Left ventricle myocardium inferior (tissue), 1 donor: ENCODE measurements around the gene GADL1. TPM values are rescaled to one million over a fixed set of nuclear protein-coding genes. Genes with fewer than 3 reads are reported as not detected.

ENCODE experiments used
- DNase-seq: peaks from one replicate; pipeline ENCODE4 v3.0.0-alpha.2; 2020
- H3K27ac ChIP-seq: fragments of 200-600 bp; replicated peaks from 2 replicates; pipeline ENCODE4 v1.8.0; 2021
- H3K27me3 ChIP-seq: fragments of 200-600 bp; 2 replicates; pipeline ENCODE4 v1.8.0; 2021; ENCODE audit warnings: low read depth
- H3K36me3 ChIP-seq: fragments of 200-600 bp; 2 replicates; pipeline ENCODE4 v1.8.0; 2021
- H3K4me1 ChIP-seq: fragments of 200-600 bp; 2 replicates; pipeline ENCODE4 v1.8.0; 2021
- H3K4me3 ChIP-seq: fragments of 200-600 bp; 2 replicates; pipeline ENCODE4 v1.8.0; 2021; ENCODE audit warnings: mild to moderate bottlenecking, moderate library complexity
- H3K9me3 ChIP-seq: fragments of 200-600 bp; replicated peaks from 2 replicates; pipeline ENCODE4 v1.8.0; 2021
- intact Hi-C: fragments of 100-400 bp; cut with micrococcal nuclease; formaldehyde crosslinking; loops from one replicate; pipeline ENCODE4 v1.11.0; 2022
- total RNA-seq: library from RNA; stranded (reverse); fragmentation: NEBNext Ultra II Directional; extraction: Animal tissue kit (Norgen Biotek cat#: 25700); gene quantifications from one replicate; pipeline ENCODE4 v1.2.1, GENCODE V29; 2021
- TF ChIP-seq, protein P1 (sequence below): fragments of 200-600 bp; IDR thresholded peaks from 2 replicates; pipeline ENCODE4 v1.8.0; 2021; ENCODE audit warnings: antibody characterized with exemption, mild to moderate bottlenecking, borderline replicate concordance
- donor health status: DM: no; HTN: yes; CAD: no; lungs with severe emphysema.

Gene GADL1
- total RNA-seq, 1 donor from 2014 or later: 0.11 TPM

DNA sequence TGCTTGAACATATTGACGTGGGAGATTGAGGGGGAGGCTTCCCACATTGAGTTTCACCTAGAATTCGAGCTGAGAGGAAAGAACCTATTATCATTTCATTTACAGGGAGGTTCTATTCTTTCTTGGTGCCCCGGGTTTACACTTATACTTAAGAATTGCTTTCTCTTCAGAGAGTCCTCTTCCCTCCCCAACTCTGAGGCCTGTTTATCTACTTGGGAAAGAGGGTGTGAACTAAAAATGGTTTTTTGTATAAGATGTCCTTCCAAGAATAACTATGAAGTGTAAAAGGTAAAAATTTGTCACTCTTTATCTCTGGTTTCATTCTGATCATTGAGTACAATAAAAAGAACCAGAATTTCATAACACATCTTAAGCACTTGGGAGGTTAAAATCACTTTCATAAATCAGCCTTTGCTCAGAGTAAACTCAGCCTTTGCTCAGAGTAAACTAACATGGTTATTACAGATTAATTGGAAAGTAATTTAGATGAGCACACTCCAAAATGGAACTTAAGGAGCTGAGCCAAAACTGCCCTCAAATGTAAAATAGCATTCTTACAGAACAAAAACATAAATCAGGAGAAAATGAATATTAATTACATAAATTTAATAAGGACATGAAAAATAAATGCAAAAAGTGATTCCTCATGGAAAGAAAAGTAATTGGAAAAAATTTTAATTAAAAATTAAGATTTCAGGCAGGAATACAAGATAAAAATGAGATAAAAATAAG lies 75.2 kb downstream of the GADL1 start:
- intact Hi-C loops: no loop called here
- H3K4me1 ChIP-seq: no peaks in the 10 kb centered on the region
- no peaks in the 10 kb centered on the region for H3K27me3 ChIP-seq
- TF ChIP-seq, protein P1, sequence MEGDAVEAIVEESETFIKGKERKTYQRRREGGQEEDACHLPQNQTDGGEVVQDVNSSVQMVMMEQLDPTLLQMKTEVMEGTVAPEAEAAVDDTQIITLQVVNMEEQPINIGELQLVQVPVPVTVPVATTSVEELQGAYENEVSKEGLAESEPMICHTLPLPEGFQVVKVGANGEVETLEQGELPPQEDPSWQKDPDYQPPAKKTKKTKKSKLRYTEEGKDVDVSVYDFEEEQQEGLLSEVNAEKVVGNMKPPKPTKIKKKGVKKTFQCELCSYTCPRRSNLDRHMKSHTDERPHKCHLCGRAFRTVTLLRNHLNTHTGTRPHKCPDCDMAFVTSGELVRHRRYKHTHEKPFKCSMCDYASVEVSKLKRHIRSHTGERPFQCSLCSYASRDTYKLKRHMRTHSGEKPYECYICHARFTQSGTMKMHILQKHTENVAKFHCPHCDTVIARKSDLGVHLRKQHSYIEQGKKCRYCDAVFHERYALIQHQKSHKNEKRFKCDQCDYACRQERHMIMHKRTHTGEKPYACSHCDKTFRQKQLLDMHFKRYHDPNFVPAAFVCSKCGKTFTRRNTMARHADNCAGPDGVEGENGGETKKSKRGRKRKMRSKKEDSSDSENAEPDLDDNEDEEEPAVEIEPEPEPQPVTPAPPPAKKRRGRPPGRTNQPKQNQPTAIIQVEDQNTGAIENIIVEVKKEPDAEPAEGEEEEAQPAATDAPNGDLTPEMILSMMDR: no peak
- no peak overlapping the region for H3K4me3 ChIP-seq
- H3K36me3 ChIP-seq: no peaks in the 10 kb centered on the region
- H3K27ac ChIP-seq: no peak overlapping the region
- no peaks in the 10 kb centered on the region for H3K9me3 ChIP-seq
- no peak for DNase-seq

DNA sequence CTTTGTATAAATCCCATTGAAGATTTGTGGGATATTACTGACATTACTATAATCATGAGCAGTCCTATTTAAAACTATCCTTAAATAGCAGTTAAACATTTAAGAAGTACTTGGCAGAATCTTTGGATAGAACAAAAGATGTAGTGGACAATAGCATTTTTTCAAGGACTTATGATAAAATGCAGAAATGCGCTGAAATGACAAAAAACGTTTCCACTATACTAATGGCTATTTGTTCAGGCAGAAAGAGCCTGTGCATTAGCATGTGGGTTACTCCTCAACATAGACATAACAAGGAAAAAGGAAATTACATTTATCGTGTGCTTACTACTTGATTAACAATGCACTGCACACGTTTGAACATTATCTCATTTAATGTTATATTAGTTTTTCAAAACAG lies 80.7 kb downstream of the GADL1 start:
- no peaks in the 10 kb centered on the region for H3K36me3 ChIP-seq
- no peak for DNase-seq
- intact Hi-C loops: no loop called here
- peaks cover 20% of the 10 kb centered on the region for H3K4me1 ChIP-seq
- H3K27me3 ChIP-seq: no peaks in the 10 kb centered on the region
- TF ChIP-seq, protein P1: no peak
- no peaks in the 10 kb centered on the region for H3K9me3 ChIP-seq
- no peak overlapping the region for H3K27ac ChIP-seq
- no peak overlapping the region for H3K4me3 ChIP-seq

DNA sequence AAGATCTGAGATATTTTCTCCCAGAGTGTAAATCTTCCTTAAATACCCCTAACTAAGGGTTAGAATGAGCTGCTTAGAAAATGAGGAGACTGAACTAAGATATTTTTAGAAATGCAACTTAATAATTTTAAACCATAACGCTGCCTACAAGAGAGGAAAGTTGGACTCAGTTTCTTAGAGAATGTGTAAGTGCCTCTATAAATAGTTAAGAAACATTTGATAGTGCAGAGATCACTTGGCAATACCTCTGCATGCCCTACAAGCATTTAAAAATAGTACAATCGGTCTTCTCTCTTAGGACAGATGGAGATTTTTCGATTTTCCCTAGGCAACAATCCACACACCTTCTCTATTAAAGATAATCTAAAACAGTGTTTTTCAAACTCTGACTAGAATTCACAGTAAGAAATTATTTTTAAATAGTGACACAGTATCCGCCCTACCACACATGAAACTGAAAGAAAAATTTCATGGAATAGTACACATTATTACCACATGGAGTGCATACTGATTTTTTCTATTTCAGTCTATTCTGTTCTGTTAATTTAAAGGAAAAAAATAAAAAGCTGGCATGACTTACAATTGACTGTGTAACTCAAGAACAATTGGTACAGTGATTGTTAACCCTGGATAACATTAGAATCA lies 83.2 kb downstream of the GADL1 start:
- Histone ChIP-seq H3K36me3 (no peaks in the 10 kb centered on the region), H3K27me3 (no peaks in the 10 kb centered on the region), H3K27ac (peak overlapping the region; percentile 73), H3K4me3 (peak overlapping the region; percentile 38), H3K4me1 (peaks cover 20% of the 10 kb centered on the region), H3K9me3 (no peaks in the 10 kb centered on the region)
- TF ChIP-seq, protein P1: peak; percentile 14
- intact Hi-C loops: no loop called here
- DNase-seq: no peak

DNA sequence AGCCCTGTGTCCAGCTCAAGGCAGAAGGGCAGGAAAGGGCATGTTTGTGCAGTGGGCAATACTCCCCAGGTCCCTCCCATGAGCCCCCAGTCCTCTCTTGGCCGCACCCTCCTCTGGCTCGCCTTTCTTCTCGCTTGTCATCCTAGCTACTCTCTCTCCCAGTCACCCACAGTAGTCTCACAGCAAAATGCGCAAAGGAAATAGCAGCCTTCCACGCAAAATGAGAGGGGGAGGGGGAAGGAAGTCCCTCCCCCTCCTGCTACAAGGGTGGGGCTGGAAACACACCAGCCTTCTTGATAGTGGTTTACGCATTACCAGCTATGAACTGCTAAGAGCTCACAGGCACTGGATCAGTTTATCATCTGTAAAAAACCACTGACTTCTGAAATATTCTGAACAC lies 83.8 kb downstream of the GADL1 start:
- Histone ChIP-seq H3K27ac (peak overlapping the region; percentile 73), H3K4me1 (peaks cover 20% of the 10 kb centered on the region), H3K4me3 (peak overlapping the region; percentile 38), H3K36me3 (no peaks in the 10 kb centered on the region), H3K27me3 (no peaks in the 10 kb centered on the region), H3K9me3 (no peaks in the 10 kb centered on the region)
- intact Hi-C loops: no loop called here
- TF ChIP-seq, protein P1: no peak
- peak; percentile 12 for DNase-seq

DNA sequence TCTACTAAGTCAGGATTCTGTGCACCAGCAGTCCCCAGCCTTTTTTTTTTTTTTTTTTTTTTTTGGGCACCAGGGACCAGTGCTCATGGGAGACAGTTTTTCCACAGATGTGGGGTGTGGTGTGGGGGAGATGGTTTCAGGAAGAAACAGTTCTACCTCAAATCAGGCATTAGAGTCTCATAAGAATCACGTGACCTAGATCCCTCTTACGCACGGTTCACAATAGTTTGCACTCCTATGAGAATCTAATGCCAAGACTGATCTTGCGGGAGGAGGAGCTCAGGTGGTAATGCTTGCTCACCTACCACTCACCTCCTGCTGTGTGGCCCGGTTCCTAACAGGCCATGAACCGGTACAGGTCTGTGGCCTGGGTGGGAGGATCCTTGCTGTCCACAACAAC lies 88.8 kb downstream of the GADL1 start:
- Histone ChIP-seq H3K36me3 (no peaks in the 10 kb centered on the region), H3K27ac (no peak overlapping the region), H3K4me1 (peaks cover 5% of the 10 kb centered on the region), H3K4me3 (no peak overlapping the region), H3K9me3 (no peaks in the 10 kb centered on the region), H3K27me3 (no peaks in the 10 kb centered on the region)
- no peak for DNase-seq
- TF ChIP-seq, protein P1: no peak
- intact Hi-C loops: no loop called here
